Astrocyte (in vitro differentiated cells and primary cell): Measurements from ENCODE around the gene EPHB2.

ENCODE experiments used
- EZH2 ChIP-seq: IDR thresholded peaks from 2 replicates; pipeline ENCODE4 v1.6.1; 2012; ENCODE audit warnings: mild to moderate bottlenecking, low read length, inconsistent platforms; ENCODE audit not compliant: insufficient read depth
- TF ChIP-seq, protein P1 (sequence below): IDR thresholded peaks from 2 replicates; pipeline ENCODE4 v1.5.1; 2011; ENCODE audit warnings: low read depth, mild to moderate bottlenecking, inconsistent platforms, low read length, moderate library complexity; ENCODE audit not compliant: insufficient read depth

DNA sequence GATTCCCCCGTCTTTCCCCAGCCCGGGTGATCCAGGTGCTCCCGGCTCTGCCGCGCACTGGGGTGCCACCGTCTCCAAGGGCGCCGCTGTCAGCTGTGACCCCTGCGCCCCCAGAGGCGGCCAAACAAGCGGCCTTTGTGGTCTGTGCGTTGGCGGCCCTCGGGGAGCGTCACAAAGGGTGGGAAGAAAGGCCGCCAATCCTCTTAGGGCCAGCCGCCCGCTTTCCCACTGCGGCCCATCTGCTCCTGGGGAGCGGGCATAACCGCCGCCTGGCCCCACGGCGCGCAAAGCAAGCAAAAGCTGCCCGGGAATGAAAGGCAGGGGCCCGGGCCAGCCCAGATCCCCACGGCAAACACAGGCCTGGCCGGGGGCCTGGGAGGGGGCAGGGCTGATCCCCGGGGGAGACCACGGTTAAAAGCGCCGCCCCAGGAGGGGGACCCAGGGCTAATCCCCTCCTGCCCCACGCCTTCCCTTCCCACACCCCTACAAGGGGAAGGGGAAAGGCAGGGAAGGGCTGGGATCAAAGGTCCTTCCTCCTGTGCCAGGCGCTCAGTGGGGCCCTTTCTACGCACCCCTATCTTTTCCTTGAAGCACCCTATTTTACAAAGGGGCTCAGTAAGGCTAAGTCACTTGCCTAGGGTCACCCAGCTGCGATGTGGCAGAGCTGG is 33.6 kb upstream of the EPHB2 start:
- TF ChIP-seq EZH2: no peak
- TF ChIP-seq, protein P1, sequence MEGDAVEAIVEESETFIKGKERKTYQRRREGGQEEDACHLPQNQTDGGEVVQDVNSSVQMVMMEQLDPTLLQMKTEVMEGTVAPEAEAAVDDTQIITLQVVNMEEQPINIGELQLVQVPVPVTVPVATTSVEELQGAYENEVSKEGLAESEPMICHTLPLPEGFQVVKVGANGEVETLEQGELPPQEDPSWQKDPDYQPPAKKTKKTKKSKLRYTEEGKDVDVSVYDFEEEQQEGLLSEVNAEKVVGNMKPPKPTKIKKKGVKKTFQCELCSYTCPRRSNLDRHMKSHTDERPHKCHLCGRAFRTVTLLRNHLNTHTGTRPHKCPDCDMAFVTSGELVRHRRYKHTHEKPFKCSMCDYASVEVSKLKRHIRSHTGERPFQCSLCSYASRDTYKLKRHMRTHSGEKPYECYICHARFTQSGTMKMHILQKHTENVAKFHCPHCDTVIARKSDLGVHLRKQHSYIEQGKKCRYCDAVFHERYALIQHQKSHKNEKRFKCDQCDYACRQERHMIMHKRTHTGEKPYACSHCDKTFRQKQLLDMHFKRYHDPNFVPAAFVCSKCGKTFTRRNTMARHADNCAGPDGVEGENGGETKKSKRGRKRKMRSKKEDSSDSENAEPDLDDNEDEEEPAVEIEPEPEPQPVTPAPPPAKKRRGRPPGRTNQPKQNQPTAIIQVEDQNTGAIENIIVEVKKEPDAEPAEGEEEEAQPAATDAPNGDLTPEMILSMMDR: no peak
